ENCODE data around the gene ANKZF1. TPM values are rescaled to one million over a fixed set of nuclear protein-coding genes. Genes with fewer than 3 reads are reported as not detected.

The ANKZF1 gene
- total and polyA plus RNA-seq, 2 of the 8 experiments (the other 6 are each of a cell fraction or from before 2014, with no cell fraction given) = 32.5 to 50.1 TPM

DNA sequence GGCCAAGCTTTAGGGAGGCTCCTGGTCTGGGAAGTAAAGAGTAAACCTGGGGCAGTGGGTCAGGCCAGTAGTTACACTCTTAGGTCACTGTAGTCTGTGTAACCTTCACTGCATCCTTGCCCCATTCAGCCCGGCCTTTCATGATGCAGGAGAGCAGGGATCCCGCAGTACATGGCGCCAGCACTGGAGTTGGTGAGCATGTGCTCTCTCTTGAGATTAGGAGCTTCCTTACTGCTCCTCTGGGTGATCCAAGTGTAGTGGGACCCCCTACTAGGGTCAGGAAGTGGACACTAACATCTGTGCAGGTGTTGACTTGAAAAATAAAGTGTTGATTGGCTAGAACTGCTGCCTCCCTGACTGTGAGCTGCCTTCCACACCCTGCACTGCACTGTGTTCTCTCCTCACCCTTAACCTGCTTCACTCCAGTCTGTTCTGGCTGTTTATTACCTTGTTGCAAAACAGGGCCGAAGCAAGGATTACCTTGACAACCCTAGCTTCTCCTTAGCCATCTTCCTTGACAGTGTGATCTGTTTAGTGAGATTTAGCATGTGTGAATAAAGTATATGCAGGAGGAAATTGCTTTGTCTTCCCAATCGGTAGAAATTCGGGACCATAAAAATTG, 46.3 kb upstream of the ANKZF1 start:
- no peak overlapping the region for H3K56ac ChIP-seq (replicated peaks; ENCODE audit: insufficient read length, low read depth, low read length)
- peaks cover 0 to 8% of the 10 kb centered on the region in 2 experiments; a peak in 1 of 4 replicates for H3K79me2 ChIP-seq (ENCODE audit: control insufficient read depth in 1 of 2, insufficient read depth in 2 of 2, low read length in 2 of 2)
- no peaks in the 10 kb centered on the region for H3K27me3 ChIP-seq (replicated peaks in 1 of 4; ENCODE audit: control insufficient read depth in 3 of 4, extremely low read depth in 1 of 4, insufficient read depth in 3 of 4, low read length in 3 of 4)
- no peak overlapping the region for H3K23ac ChIP-seq (ENCODE audit: insufficient read length)
- peaks cover 0 to 4% of the 10 kb centered on the region in 2 experiments for H4K20me1 ChIP-seq (replicated peaks in 1 of 2; ENCODE audit: control insufficient read depth in 1 of 2, insufficient read depth in 2 of 2, low read length in 2 of 2)
- TF ChIP-seq, protein P1, sequence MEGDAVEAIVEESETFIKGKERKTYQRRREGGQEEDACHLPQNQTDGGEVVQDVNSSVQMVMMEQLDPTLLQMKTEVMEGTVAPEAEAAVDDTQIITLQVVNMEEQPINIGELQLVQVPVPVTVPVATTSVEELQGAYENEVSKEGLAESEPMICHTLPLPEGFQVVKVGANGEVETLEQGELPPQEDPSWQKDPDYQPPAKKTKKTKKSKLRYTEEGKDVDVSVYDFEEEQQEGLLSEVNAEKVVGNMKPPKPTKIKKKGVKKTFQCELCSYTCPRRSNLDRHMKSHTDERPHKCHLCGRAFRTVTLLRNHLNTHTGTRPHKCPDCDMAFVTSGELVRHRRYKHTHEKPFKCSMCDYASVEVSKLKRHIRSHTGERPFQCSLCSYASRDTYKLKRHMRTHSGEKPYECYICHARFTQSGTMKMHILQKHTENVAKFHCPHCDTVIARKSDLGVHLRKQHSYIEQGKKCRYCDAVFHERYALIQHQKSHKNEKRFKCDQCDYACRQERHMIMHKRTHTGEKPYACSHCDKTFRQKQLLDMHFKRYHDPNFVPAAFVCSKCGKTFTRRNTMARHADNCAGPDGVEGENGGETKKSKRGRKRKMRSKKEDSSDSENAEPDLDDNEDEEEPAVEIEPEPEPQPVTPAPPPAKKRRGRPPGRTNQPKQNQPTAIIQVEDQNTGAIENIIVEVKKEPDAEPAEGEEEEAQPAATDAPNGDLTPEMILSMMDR (IDR thresholded peaks at IDR 0.05; ENCODE audit: control extremely low read depth in 1 of 3, insufficient read depth in 1 of 3, low read depth in 1 of 3, low read length in 3 of 3) = no peak
- no peak for TF ChIP-seq GTF2F1 (IDR thresholded peaks at IDR 0.05; ENCODE audit: borderline replicate concordance, low read depth, low read length)
- TF ChIP-seq SIN3A (conservative IDR thresholded peaks at IDR 0.05 in 1 of 2, IDR thresholded peaks at IDR 0.05 in 1 of 2; ENCODE audit: low read depth in 1 of 2, low read length in 2 of 2) = no peak
- no peak for TF ChIP-seq NRF1 (IDR thresholded peaks at IDR 0.05; ENCODE audit: low read depth, low read length)
- no peak for TF ChIP-seq RFX5 (IDR thresholded peaks at IDR 0.05; ENCODE audit: borderline replicate concordance, low read depth, low read length)
- TF ChIP-seq, protein P2, sequence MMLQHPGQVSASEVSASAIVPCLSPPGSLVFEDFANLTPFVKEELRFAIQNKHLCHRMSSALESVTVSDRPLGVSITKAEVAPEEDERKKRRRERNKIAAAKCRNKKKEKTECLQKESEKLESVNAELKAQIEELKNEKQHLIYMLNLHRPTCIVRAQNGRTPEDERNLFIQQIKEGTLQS (IDR thresholded peaks at IDR 0.05; ENCODE audit: insufficient read depth, low read depth, low read length) = no peak
- no peak overlapping the region for H3K4me2 ChIP-seq (ENCODE audit: insufficient read depth in 1 of 2, low read depth in 2 of 2, low read length in 2 of 2)
- peaks cover 3% of the 10 kb centered on the region; the same call in 1 of the 2 replicates for H3K23me2 ChIP-seq (ENCODE audit: low read depth, low read length)
- no peak overlapping the region for H2BK120ac ChIP-seq (replicated peaks; ENCODE audit: low read depth, low read length)
- H3K79me1 ChIP-seq (ENCODE audit: low read depth, low read length) = peaks cover 6% of the 10 kb centered on the region
- no peak overlapping the region for H2BK20ac ChIP-seq (ENCODE audit: low read length)
- 91% methylated on average over 6 of the region's 6 CpGs; no CpG with 5 or more reads in 1 of the 2 experiments for WGBS, 2 experiments (ENCODE audit: extremely low coverage in 1 of 2, insufficient coverage in 1 of 2, insufficient read length in 1 of 2, insufficient replicate concordance in 2 of 2, low coverage in 1 of 2, low lambda C conversion rate in 2 of 2, missing lambda C conversion rate in 1 of 2)
- H2BK5ac ChIP-seq (ENCODE audit: low read depth, low read length) = no peak overlapping the region
- no peak overlapping the region for H4K8ac ChIP-seq (ENCODE audit: extremely low read depth, insufficient read depth, low read length)
- H3K4ac ChIP-seq (replicated peaks; ENCODE audit: insufficient read length, low read depth, low read length) = no peak overlapping the region
- ChIA-PET CTCF (ENCODE audit: partially characterized antibody) (interaction anchor here (0.5 to 3.9 kb wide), 5 partner anchors 9 to 215 kb away, joined by 3 to 18 read pairs (median 3); no protein-coding TSS in a partner anchor), POLR2A (ENCODE audit: partially characterized antibody) (interaction anchor here (1.0 to 2.0 kb wide), 5 partner anchors 10 to 66 kb away, joined by 3 to 5 read pairs (median 3); partner anchors contain the start of genes ABCB6 and ANKZF1)
- DNase-seq (ENCODE audit: low read depth in 1 of 2, low spot score in 2 of 2) = no peak
- H3K36me3 ChIP-seq (ENCODE audit: control insufficient read depth in 2 of 4, insufficient read depth in 4 of 4, low read length in 3 of 4) = peaks cover 6 to 37% (median 22%) of the 10 kb centered on the region in 4 experiments; a peak in 6 of 8 replicates
- no peak overlapping the region for H4K91ac ChIP-seq (replicated peaks; ENCODE audit: insufficient read length, low read length)
- peaks cover 0 to 6% (median 4%) of the 10 kb centered on the region in 4 experiments; a peak in 6 of 7 replicates for H3K4me1 ChIP-seq (replicated peaks in 1 of 4; ENCODE audit: control insufficient read depth in 3 of 4, insufficient read depth in 4 of 4, low read length in 3 of 4)
- H4K5ac ChIP-seq (ENCODE audit: insufficient read length, low read depth, low read length) = no peak overlapping the region
- no peak for FAIRE-seq
- no peak overlapping the region for H3K9ac ChIP-seq (replicated peaks in 1 of 4; ENCODE audit: extremely low read depth in 1 of 4, low read depth in 3 of 4, low read length in 3 of 4)
- no peak overlapping the region for H2AK5ac ChIP-seq (ENCODE audit: low read depth, low read length)
- no peak overlapping the region for H3K18ac ChIP-seq (ENCODE audit: extremely low read depth, low read length)
- no peak overlapping the region for H2AFZ ChIP-seq (ENCODE audit: low read length)
- H2BK15ac ChIP-seq (ENCODE audit: low read length) = no peak overlapping the region
- no peak overlapping the region for H3K4me3 ChIP-seq (ENCODE audit: extremely low read depth in 1 of 4, insufficient read depth in 2 of 4, low read depth in 3 of 4, low read length in 4 of 4)
- no peak overlapping the region for H3K14ac ChIP-seq (ENCODE audit: insufficient read length)
- H3K9me3 ChIP-seq (ENCODE audit: insufficient read depth in 2 of 2, low read depth in 1 of 2, low read length in 1 of 2) = no peaks in the 10 kb centered on the region
- no peak overlapping the region for H2BK12ac ChIP-seq (ENCODE audit: low read depth, low read length)
- no peak overlapping the region for H3K27ac ChIP-seq (ENCODE audit: low read depth, low read length)
